ENCODE data around the gene SARM1. TPM values are rescaled to one million over a fixed set of nuclear protein-coding genes. Genes with fewer than 3 reads are reported as not detected.

The SARM1 gene
- total and polyA plus RNA-seq, 2 of the 13 experiments (the other 11 are each of a cell fraction or from before 2014, with no cell fraction given) = 0.73 to 0.86 TPM

GRCh38 chr17:28405632-28406472 lies 34.4 kb downstream of the SARM1 start, which contains the start of gene SLC46A1:
Gene SLC46A1 (minus strand): TSS chr17:28406212. CDS start chr17:28406114, 98 bp downstream.
- intact Hi-C loops (cut with micrococcal nuclease; ENCODE audit: unreplicated experiment) = no loop called here
- DNase-seq (ENCODE audit: low spot score) = peak; percentile 28
- peak; percentile 75 for ATAC-seq
- Histone ChIP-seq H3K27me3 (ENCODE audit: control insufficient read depth in 1 of 2, insufficient read depth in 2 of 2, low read length in 2 of 2) (no peaks in the 10 kb centered on the region; a peak in 1 of 5 replicates), H3K4me1 (ENCODE audit: insufficient read depth, low read length) (peaks cover 27% of the 10 kb centered on the region), H4K20me1 (ENCODE audit: insufficient read depth, low read length) (no peaks in the 10 kb centered on the region), H3K4me2 (ENCODE audit: low read depth, low read length) (peak within 1 kb of the TSS; percentile 97), H3K36me3 (replicated peaks in 1 of 2; ENCODE audit: control insufficient read depth in 1 of 2, insufficient read depth in 2 of 2, low read length in 2 of 2) (peaks cover 9 to 28% of the 10 kb centered on the region in 2 experiments), H3K4me3 (replicated peaks in 1 of 3; ENCODE audit: insufficient read depth in 1 of 3, low read depth in 2 of 3, low read length in 3 of 3) (peak within 1 kb of the TSS; percentile 68 to 84 (median 76)), H3K27ac (ENCODE audit: extremely low read length, insufficient read depth, low read length) (peak within 1 kb of the TSS; percentile 67), H3K9ac (ENCODE audit: insufficient read depth, low read depth, low read length) (peak within 1 kb of the TSS; percentile 79), H3K9me3 (ENCODE audit: low read length) (no peaks in the 10 kb centered on the region), H3K79me2 (ENCODE audit: insufficient read depth, low read length) (peaks cover 13% of the 10 kb centered on the region), H2AFZ (ENCODE audit: low read length) (no peak within 1 kb of the TSS)
- ChIA-PET POLR2A (interaction anchor here (0.8 to 3.4 kb wide), 14 partner anchors 8 to 239 kb away, joined by 3 to 122 read pairs (median 13); partner anchors contain the start of genes BLTP2, IFT20, PIGS and POLDIP2), CTCF (ENCODE audit: low intra/inter-chr PET ratio, low total read pairs) (interaction anchor here (1.3 kb wide), 1 partner anchor 11 kb away, joined by 4 read pairs; no protein-coding TSS in a partner anchor)
- WGBS (ENCODE audit: low lambda C conversion rate) = under 1% methylated on average over 44 of the region's 70 CpGs
- no TSS peak for BruUV-seq (replicated peaks)
- in situ Hi-C loops (cut with HindIII; ENCODE audit: extremely low pct_ligation_motif_present, low pct_unique_long_range_greater_than_20kb) = no loop called here
- no peak for FAIRE-seq
- TF ChIP-seq ZNF547 (CRISPR knock-in tag; IDR thresholded peaks at IDR 0.05) (peak; percentile 83), ZKSCAN8 (CRISPR knock-in tag; IDR thresholded peaks at IDR 0.05; ENCODE audit: borderline replicate concordance) (no peak), HOXA9 (CRISPR knock-in tag; IDR thresholded peaks at IDR 0.05; ENCODE audit: borderline replicate concordance) (0 out of 2 replicates have a peak, but pooled peaks have one; percentile 29), ZNF546 (CRISPR knock-in tag; conservative IDR thresholded peaks at IDR 0.05) (no peak; the same call in 1 of the 2 replicates), ZNF256 (CRISPR knock-in tag; conservative IDR thresholded peaks at IDR 0.05) (no peak), SP140L (CRISPR knock-in tag; IDR thresholded peaks at IDR 0.05; ENCODE audit: borderline replicate concordance) (no peak), MXD1 (CRISPR knock-in tag; IDR thresholded peaks at IDR 0.05) (peak; percentile 48; the same call in 1 of the 2 replicates), WIZ (CRISPR knock-in tag; IDR thresholded peaks at IDR 0.05) (no peak; the same call in 1 of the 2 replicates), ZNF891 (CRISPR knock-in tag; IDR thresholded peaks at IDR 0.05) (peak; percentile 36; the same call in 1 of the 2 replicates), NR2F2 (IDR thresholded peaks at IDR 0.05; ENCODE audit: borderline replicate concordance, low read depth) (no peak), ZNF468 (CRISPR knock-in tag; IDR thresholded peaks at IDR 0.05) (no peak), ZFP62 (CRISPR knock-in tag; IDR thresholded peaks at IDR 0.05) (no peak), PRMT3 (CRISPR knock-in tag; IDR thresholded peaks at IDR 0.05; ENCODE audit: borderline replicate concordance, low read depth) (no peak), ZSCAN9 (CRISPR knock-in tag; IDR thresholded peaks at IDR 0.05; ENCODE audit: borderline replicate concordance) (0 out of 2 replicates have a peak, but pooled peaks have one; percentile 32), ZNF124 (CRISPR knock-in tag; IDR thresholded peaks at IDR 0.05) (peak; percentile 26; the same call in 1 of the 2 replicates), HMG20A (CRISPR knock-in tag; IDR thresholded peaks at IDR 0.05; ENCODE audit: borderline replicate concordance) (no peak), ATAD3A (CRISPR knock-in tag; IDR thresholded peaks at IDR 0.05) (no peak), SALL1 (CRISPR knock-in tag; IDR thresholded peaks at IDR 0.05) (peak; percentile 50), SP1 (IDR thresholded peaks at IDR 0.05) (no peak), SP1 (CRISPR knock-in tag; IDR thresholded peaks at IDR 0.05) (peak; percentile 49; the same call in 1 of the 2 replicates)
- TF ChIP-seq, protein P1, sequence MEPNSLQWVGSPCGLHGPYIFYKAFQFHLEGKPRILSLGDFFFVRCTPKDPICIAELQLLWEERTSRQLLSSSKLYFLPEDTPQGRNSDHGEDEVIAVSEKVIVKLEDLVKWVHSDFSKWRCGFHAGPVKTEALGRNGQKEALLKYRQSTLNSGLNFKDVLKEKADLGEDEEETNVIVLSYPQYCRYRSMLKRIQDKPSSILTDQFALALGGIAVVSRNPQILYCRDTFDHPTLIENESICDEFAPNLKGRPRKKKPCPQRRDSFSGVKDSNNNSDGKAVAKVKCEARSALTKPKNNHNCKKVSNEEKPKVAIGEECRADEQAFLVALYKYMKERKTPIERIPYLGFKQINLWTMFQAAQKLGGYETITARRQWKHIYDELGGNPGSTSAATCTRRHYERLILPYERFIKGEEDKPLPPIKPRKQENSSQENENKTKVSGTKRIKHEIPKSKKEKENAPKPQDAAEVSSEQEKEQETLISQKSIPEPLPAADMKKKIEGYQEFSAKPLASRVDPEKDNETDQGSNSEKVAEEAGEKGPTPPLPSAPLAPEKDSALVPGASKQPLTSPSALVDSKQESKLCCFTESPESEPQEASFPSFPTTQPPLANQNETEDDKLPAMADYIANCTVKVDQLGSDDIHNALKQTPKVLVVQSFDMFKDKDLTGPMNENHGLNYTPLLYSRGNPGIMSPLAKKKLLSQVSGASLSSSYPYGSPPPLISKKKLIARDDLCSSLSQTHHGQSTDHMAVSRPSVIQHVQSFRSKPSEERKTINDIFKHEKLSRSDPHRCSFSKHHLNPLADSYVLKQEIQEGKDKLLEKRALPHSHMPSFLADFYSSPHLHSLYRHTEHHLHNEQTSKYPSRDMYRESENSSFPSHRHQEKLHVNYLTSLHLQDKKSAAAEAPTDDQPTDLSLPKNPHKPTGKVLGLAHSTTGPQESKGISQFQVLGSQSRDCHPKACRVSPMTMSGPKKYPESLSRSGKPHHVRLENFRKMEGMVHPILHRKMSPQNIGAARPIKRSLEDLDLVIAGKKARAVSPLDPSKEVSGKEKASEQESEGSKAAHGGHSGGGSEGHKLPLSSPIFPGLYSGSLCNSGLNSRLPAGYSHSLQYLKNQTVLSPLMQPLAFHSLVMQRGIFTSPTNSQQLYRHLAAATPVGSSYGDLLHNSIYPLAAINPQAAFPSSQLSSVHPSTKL (CRISPR knock-in tag; IDR thresholded peaks at IDR 0.05) = 0 out of 2 replicates have a peak, but pooled peaks have one; percentile 9
